Fibroblast of pulmonary artery (primary cell): ENCODE measurements around the gene MCEMP1.

ENCODE experiments used
- DNase-seq: peaks from one replicate; pipeline ENCODE4 v3.0.0-alpha.2; 2010; ENCODE audit warnings: low read depth
- H3K4me3 ChIP-seq: replicated peaks from 2 replicates; pipeline ENCODE4 v1.5.1; 2011; ENCODE audit warnings: low read depth, mild to moderate bottlenecking, control low read depth, low read length, moderate library complexity
- CTCF ChIP-seq: IDR thresholded peaks from 2 replicates; pipeline ENCODE4 v1.5.1; 2011; ENCODE audit warnings: mild to moderate bottlenecking, control low read depth, low read length, inconsistent platforms; ENCODE audit errors: missing control alignments

The MCEMP1 gene

DNA sequence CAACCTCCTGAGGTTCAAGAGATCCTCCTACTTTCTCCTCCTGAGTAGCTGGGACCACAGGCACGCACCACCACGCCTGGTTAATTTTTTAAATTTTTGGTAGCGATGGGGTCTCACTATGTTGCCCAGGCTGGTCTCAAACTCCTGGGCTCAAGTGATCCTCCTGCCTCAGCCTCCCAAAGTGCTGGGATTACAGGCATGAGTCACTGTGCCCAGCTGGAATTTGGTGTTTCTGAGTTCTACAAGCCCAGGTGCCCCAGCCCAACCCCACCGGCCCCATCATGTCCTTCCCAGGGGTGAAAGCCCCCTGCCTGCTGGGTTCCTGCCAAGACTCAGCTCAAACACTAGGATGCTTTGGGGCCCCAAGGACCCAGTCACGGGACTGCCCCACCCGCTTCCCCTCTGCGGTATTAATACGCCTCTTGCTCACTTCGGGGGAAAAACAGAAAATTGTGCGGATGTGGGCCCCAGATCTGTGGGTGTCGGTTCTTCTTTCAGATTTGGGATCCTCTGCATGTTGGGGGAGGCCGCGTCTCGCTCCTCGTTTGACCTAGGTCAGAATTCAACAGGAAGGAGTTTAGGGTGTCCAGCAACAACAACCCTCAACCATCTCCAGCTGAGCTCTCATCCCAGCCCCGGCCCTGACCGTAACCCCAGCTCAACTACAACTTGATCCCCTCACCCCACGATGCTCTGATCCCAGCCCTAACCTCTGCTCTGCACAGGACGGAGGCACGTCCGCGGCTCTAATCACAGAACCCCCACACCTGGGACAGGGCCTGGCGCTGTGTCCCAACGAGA, 28.7 kb downstream of the MCEMP1 start:
- no peak overlapping the region for H3K4me3 ChIP-seq
- no peak for DNase-seq

GRCh38 chr19:7706188-7706954, 29.5 kb downstream of the MCEMP1 start:
- no peak for TF ChIP-seq CTCF
- no peak for DNase-seq
- H3K4me3 ChIP-seq = no peak overlapping the region

More for the DNA sequence above, 28.7 kb downstream of the MCEMP1 start:
- TF ChIP-seq CTCF = no peak

DNA sequence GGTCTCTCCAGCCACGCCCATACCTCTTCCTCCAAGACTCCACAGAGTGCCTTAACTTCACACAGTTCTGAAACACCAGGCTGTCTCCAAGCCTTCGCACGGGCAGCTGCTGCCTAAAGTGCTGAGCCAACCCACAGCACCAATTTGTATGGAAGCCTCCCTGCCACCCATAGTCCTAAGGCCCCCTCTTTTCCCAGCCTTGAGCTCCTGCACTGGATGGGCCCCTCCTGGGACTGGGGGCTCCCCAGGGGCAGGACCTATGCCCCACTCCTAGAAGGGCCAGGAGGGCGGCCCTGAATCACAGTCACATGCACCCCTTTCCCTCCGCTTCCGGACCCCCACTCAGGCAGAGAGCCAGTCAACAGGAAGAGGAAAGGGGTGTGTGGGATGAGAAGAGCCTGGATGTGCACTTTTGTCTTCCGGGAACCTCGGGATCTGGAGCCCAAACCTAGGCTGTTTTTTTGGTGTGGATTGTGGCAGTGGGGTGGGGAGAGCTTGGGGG, 30.1 kb downstream of the MCEMP1 start:
- no peak overlapping the region for H3K4me3 ChIP-seq
- no peak for DNase-seq
- TF ChIP-seq CTCF = no peak

DNA sequence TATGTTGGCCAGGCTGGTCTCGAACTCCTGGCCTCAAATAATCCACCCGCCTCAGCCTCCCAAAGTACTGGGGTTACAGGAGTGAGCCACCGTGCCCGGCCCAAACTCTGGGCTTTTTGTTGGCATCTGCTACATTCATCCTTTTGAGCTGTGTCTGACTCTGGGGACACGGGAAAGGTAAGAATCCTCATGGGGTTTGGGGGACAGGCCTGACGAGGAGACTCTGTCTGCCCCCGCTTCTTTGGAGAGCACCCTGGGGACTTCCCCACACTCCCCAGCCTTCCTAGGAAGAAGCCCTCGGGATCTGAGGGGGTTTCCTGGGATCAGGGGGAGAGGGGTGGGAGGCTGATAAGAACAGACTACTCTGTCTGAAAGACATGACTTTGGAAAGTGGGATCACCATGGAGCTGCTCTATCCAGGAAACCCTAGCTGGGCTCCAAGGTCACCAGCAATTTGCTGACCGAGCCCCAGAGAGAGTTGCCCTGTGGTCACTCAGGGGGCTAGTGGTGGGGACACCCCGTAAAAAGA, 33.1 kb downstream of the MCEMP1 start:
- H3K4me3 ChIP-seq = no peak overlapping the region
- DNase-seq = no peak
- TF ChIP-seq CTCF = no peak

DNA sequence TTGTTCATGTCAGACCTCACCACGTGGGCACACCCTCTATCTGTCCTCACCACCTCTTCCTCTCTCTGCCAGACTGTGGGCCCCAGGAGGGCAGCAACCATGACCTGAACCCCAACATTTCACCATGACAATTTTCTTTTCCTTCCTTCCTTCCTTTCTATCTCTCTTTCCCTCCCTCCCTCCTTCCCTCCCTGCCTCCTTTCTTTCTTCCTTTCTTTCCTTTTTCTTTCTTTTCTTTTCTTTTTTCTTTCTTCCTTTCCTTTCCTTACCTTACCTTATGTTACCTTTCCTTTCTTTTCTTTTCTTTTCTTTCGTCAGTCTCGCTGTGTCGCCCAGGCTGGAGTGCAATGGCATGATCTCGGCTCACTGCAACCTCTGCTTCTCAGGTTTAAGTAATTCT, 33.7 kb downstream of the MCEMP1 start:
- H3K4me3 ChIP-seq = no peak overlapping the region
- no peak for TF ChIP-seq CTCF
- DNase-seq = no peak

- DNase-seq = no peak
- TF ChIP-seq CTCF = no peak
- no peak overlapping the region for H3K4me3 ChIP-seq
Measured at GRCh38 chr19:7715671-7716070, 38.8 kb downstream of the MCEMP1 start.
